GM10266 (cell line): Measurements from ENCODE around the gene PCBP4.

Experiments
- DNase-seq: peaks from one replicate; pipeline ENCODE4 v3.0.0; 2012; ENCODE audit errors: extremely low spot score
- CTCF ChIP-seq: IDR thresholded peaks from 2 replicates; pipeline ENCODE4 v1.5.1; 2012; ENCODE audit warnings: mild to moderate bottlenecking, low read depth; ENCODE audit not compliant: control insufficient read depth, insufficient read depth; ENCODE audit errors: missing control alignments

Gene PCBP4

GRCh38 chr3:51985063-51985462, 17.8 kb upstream of the PCBP4 start:
- DNase-seq = no peak
- TF ChIP-seq CTCF = no peak

- no peak for DNase-seq
- no peak for TF ChIP-seq CTCF
These were observed 17.0 kb upstream of the PCBP4 start for GRCh38 chr3:51984269-51984647.

- TF ChIP-seq CTCF = no peak
These were observed 16.5 kb upstream of the PCBP4 start for GRCh38 chr3:51983578-51984268.

GRCh38 chr3:51982838-51983577, 15.8 kb upstream of the PCBP4 start, which contains the start of gene ACY1:
ACY1 (plus strand) TSS chr3:51983535; CDS start chr3:51984065, 530 bp downstream.
- DNase-seq = peak; percentile 97
- no peak for TF ChIP-seq CTCF

More at GRCh38 chr3:51983578-51984268, 16.5 kb upstream of the PCBP4 start:
- DNase-seq = no peak

GRCh38 chr3:51982352-51982837, 15.1 kb upstream of the PCBP4 start:
- peak; percentile 60 for TF ChIP-seq CTCF
- peak; percentile 79 for DNase-seq

- no peak for TF ChIP-seq CTCF
- no peak for DNase-seq
These were observed 13.0 kb upstream of the PCBP4 start for GRCh38 chr3:51980253-51980652.

- no peak for DNase-seq
- TF ChIP-seq CTCF = no peak
These were observed 10.9 kb upstream of the PCBP4 start for GRCh38 chr3:51978143-51978502.
